CD14-positive monocyte (primary cell): ENCODE results near the gene UGT1A10. TPM values are rescaled to one million over a fixed set of nuclear protein-coding genes. Genes with fewer than 3 reads are reported as not detected.

Experiments
- DNase-seq, 3 donors: peaks; one replicate each; pipeline ENCODE4 v3.0.0-alpha.2; 2011 to 2022
- H2AFZ ChIP-seq: 2 replicates; pipeline ENCODE4 v1.6.0; 2012; ENCODE audit warnings: mild to moderate bottlenecking, low read depth, low read length, inconsistent platforms; ENCODE audit not compliant: insufficient read depth, poor library complexity, severe bottlenecking
- H3K27ac ChIP-seq, 2 donors: 1 replicate in 1 of 2; 2 replicates in 1 of 2; pipeline ENCODE4 v1.5.1; 2012 to 2013; ENCODE audit warnings: low read length in 2 of 2, control low read depth in 1 of 2, inconsistent platforms in 1 of 2, low read depth in 1 of 2, mild to moderate bottlenecking in 1 of 2
- H3K27me3 ChIP-seq, 2 donors: one replicate each; pipeline versions ENCODE4 v1.6.0 to v1.6.1; 2011 to 2013; ENCODE audit warnings: low read length in 2 of 2; ENCODE audit not compliant: control insufficient read depth in 2 of 2, insufficient read depth in 2 of 2
- H3K36me3 ChIP-seq, 2 donors: replicated peaks in 1 of 2; 1 replicate in 1 of 2; 2 replicates in 1 of 2; pipeline versions ENCODE4 v1.5.1 to v1.6.1; 2012 to 2013; ENCODE audit warnings: low read length in 2 of 2, control low read depth in 1 of 2, inconsistent platforms in 1 of 2, mild to moderate bottlenecking in 1 of 2; ENCODE audit not compliant: insufficient read depth in 2 of 2, control insufficient read depth in 1 of 2
- H3K4me1 ChIP-seq, 2 donors: 1 replicate in 1 of 2; 2 replicates in 1 of 2; pipeline versions ENCODE4 v1.5.1 to v1.6.1; 2012 to 2013; ENCODE audit warnings: low read length in 2 of 2, control low read depth in 1 of 2, inconsistent platforms in 1 of 2, mild to moderate bottlenecking in 1 of 2, moderate library complexity in 1 of 2; ENCODE audit not compliant: insufficient read depth in 2 of 2, control insufficient read depth in 1 of 2
- H3K4me2 ChIP-seq: replicated peaks from 2 replicates; pipeline ENCODE3; 2012; ENCODE audit warnings: low read length, moderate library complexity, mild to moderate bottlenecking; ENCODE audit not compliant: poor library complexity, severe bottlenecking; ENCODE audit errors: extremely low read depth
- H3K4me3 ChIP-seq, 3 experiments: fragments of 200-600 bp in 1 of 3; sonication (generic) in 1 of 3; replicated peaks in 1 of 3; 1 replicate in 2 of 3; 2 replicates in 1 of 3; pipeline ENCODE4 v1.5.1; 2011 to 2013; ENCODE audit warnings: low read length in 3 of 3, mild to moderate bottlenecking in 3 of 3, control low read depth in 2 of 3, low read depth in 2 of 3, inconsistent platforms in 1 of 3, moderate library complexity in 1 of 3
- H3K79me2 ChIP-seq: 2 replicates; pipeline ENCODE4 v1.6.0; 2012; ENCODE audit warnings: mild to moderate bottlenecking, control low read depth, inconsistent platforms, low read length, moderate library complexity; ENCODE audit not compliant: insufficient read depth
- H3K9ac ChIP-seq: 2 replicates; pipeline ENCODE4 v1.6.0; 2017; ENCODE audit warnings: low read length, mild to moderate bottlenecking; ENCODE audit not compliant: insufficient read depth, poor library complexity, severe bottlenecking
- H3K9me3 ChIP-seq, 2 donors: replicated peaks in 1 of 2; 1 replicate in 1 of 2; 2 replicates in 1 of 2; pipeline versions ENCODE4 v1.5.1 to v1.6.1; 2012 to 2013; ENCODE audit warnings: low read length in 2 of 2, control low read depth in 1 of 2; ENCODE audit not compliant: control insufficient read depth in 1 of 2, insufficient read depth in 1 of 2
- H4K20me1 ChIP-seq: 2 replicates; pipeline ENCODE4 v1.6.0; 2012; ENCODE audit warnings: mild to moderate bottlenecking, low read length, control low read depth, moderate library complexity; ENCODE audit not compliant: insufficient read depth
- H3K27ac Mint-ChIP-seq, 7 donors: one replicate each; pipeline ENCODE4 v1.8.0; 2020; ENCODE audit warnings: mild to moderate bottlenecking in 7 of 7, mixed read lengths in 7 of 7, moderate library complexity in 6 of 7, inconsistent platforms in 2 of 7
- H3K27me3 Mint-ChIP-seq, 3 donors: one replicate each; pipeline ENCODE4 v1.8.0; 2021 to 2022; ENCODE audit warnings: low read depth in 3 of 3, mild to moderate bottlenecking in 3 of 3, mixed read lengths in 3 of 3, moderate library complexity in 3 of 3, inconsistent platforms in 1 of 3
- H3K36me3 Mint-ChIP-seq, 2 donors: one replicate each; pipeline ENCODE4 v1.8.0; 2020; ENCODE audit warnings: mixed read lengths in 2 of 2, inconsistent platforms in 1 of 2, mild to moderate bottlenecking in 1 of 2
- H3K4me1 Mint-ChIP-seq: one replicate; pipeline ENCODE4 v1.8.0; 2020; ENCODE audit warnings: mild to moderate bottlenecking, mixed read lengths
- H3K4me3 Mint-ChIP-seq, 2 donors: one replicate each; pipeline ENCODE4 v1.8.0; 2020; ENCODE audit warnings: mild to moderate bottlenecking in 2 of 2, mixed read lengths in 2 of 2, moderate library complexity in 1 of 2
- H3K9me3 Mint-ChIP-seq, 7 donors: one replicate each; pipeline ENCODE4 v1.8.0; 2020 to 2022; ENCODE audit warnings: mixed read lengths in 7 of 7, mild to moderate bottlenecking in 6 of 7, moderate library complexity in 6 of 7, inconsistent platforms in 2 of 7
- CTCF ChIP-seq: fragments of 200-600 bp; IDR thresholded peaks from one replicate; pipeline ENCODE4 v1.8.0; 2022; ENCODE audit warnings: antibody characterized with exemption, mild to moderate bottlenecking
- WGBS: methylation state at CpG from one replicate; pipeline ENCODE4 v1.1.5; 2013; ENCODE audit warnings: missing lambda C conversion rate; ENCODE audit not compliant: insufficient coverage; 5-methylcytosine and 5-hydroxymethylcytosine counted together
- intact Hi-C, 2 donors: fragments of 100-400 bp; cut with micrococcal nuclease; formaldehyde crosslinking; loops; one replicate each; pipeline versions ENCODE4 v1.15.0 to v1.15.1; 2023
- polyA plus RNA-seq, 3 donors: library from polyadenylated mRNA; depleted of rRNA in 1 of 3; unstranded in 2 of 3; stranded (reverse) in 1 of 3; fragments of 300-500 nt in 2 of 3; fragments of >200 nt in 1 of 3; fragmentation: Illumina TruSeq in 2 of 3; gene quantifications; 1 replicate in 2 of 3; 2 replicates in 1 of 3; pipeline ENCODE4 v1.2.3, GENCODE V29; 2012 to 2021

Gene UGT1A10
- polyA plus RNA-seq, 3 donors, result not detected

- H3K36me3 ChIP-seq, result no peaks in the 10 kb centered on the region
- Mint-ChIP-seq H3K9me3 (peaks cover 12 to 39% (median 18%) of the 10 kb centered on the region in 7 donors), H3K27me3 (peaks cover 0 to 5% (median 2%) of the 10 kb centered on the region in 3 donors), H3K4me1 (no peaks in the 10 kb centered on the region), H3K27ac (no peak overlapping the region), H3K4me3 (no peak overlapping the region), H3K36me3 (no peaks in the 10 kb centered on the region)
- H2AFZ ChIP-seq, result no peak overlapping the region
- H3K4me2 ChIP-seq, result no peak overlapping the region
- H3K27me3 ChIP-seq, result no peaks in the 10 kb centered on the region
- H3K9ac ChIP-seq, result no peak overlapping the region
- no peaks in the 10 kb centered on the region for H3K79me2 ChIP-seq
- no peak for DNase-seq
- H3K4me1 ChIP-seq, result no peaks in the 10 kb centered on the region
- H4K20me1 ChIP-seq, result no peaks in the 10 kb centered on the region
- H3K27ac ChIP-seq, result no peak overlapping the region
- no peak for TF ChIP-seq CTCF
- peaks cover 9 to 20% of the 10 kb centered on the region in 2 donors for H3K9me3 ChIP-seq
- intact Hi-C loops, result no loop called here
- H3K4me3 ChIP-seq, result no peak overlapping the region
- WGBS, result no CpG with 5 or more reads among the region's 4 CpGs
Measured at GRCh38 chr2:233780771-233781170, 144.5 kb downstream of the UGT1A10 start.

GRCh38 chr2:233789554-233789953 lies 153.3 kb downstream of the UGT1A10 start:
- H3K79me2 ChIP-seq, result no peaks in the 10 kb centered on the region
- intact Hi-C loops, result no loop called here
- H3K4me2 ChIP-seq, result no peak overlapping the region
- no peak overlapping the region for H3K4me3 ChIP-seq
- no peaks in the 10 kb centered on the region for H3K4me1 Mint-ChIP-seq
- H3K4me1 ChIP-seq, result no peaks in the 10 kb centered on the region
- no peak overlapping the region for H3K4me3 Mint-ChIP-seq
- no peaks in the 10 kb centered on the region for H4K20me1 ChIP-seq
- H3K27ac Mint-ChIP-seq, result no peak overlapping the region
- H3K27ac ChIP-seq, result no peak overlapping the region
- peaks cover 0 to 7% of the 10 kb centered on the region in 2 donors for H3K9me3 ChIP-seq
- H3K27me3 ChIP-seq, result no peaks in the 10 kb centered on the region
- TF ChIP-seq CTCF, result no peak
- WGBS, result 100% methylated on average over 5 of the region's 7 CpGs
- peaks cover 4 to 12% (median 8%) of the 10 kb centered on the region in 7 donors for H3K9me3 Mint-ChIP-seq
- peaks cover 2 to 7% (median 4%) of the 10 kb centered on the region in 3 donors for H3K27me3 Mint-ChIP-seq
- H3K9ac ChIP-seq, result no peak overlapping the region
- H2AFZ ChIP-seq, result no peak overlapping the region
- no peaks in the 10 kb centered on the region for H3K36me3 Mint-ChIP-seq
- H3K36me3 ChIP-seq, result no peaks in the 10 kb centered on the region
- no peak for DNase-seq
